Testis (tissue), 3 donors: ENCODE results near the gene DNM3. TPM values are rescaled to one million over a fixed set of nuclear protein-coding genes. Genes with fewer than 3 reads are reported as not detected.

ENCODE experiments used
- DNase-seq: peaks from one replicate; pipeline ENCODE4 v3.0.0-alpha.2; 2019
- H3K27ac ChIP-seq, 2 donors: fragments of 200-600 bp; sonication (generic); one replicate each; pipeline ENCODE4 v1.5.1; 2019
- H3K27me3 ChIP-seq: fragments of 200-600 bp; sonication (generic); one replicate; pipeline ENCODE4 v1.5.1; 2019
- H3K36me3 ChIP-seq: fragments of 200-600 bp; sonication (generic); one replicate; pipeline ENCODE4 v1.5.1; 2017; ENCODE audit warnings: low read depth; ENCODE audit errors: missing control alignments
- H3K4me1 ChIP-seq: fragments of 200-600 bp; sonication (generic); one replicate; pipeline ENCODE4 v1.5.1; 2019
- H3K4me3 ChIP-seq, 2 donors: fragments of 200-600 bp; sonication (generic); one replicate each; pipeline ENCODE4 v1.5.1; 2017 to 2019
- H3K9me3 ChIP-seq: fragments of 200-600 bp; sonication (generic); one replicate; pipeline ENCODE4 v1.5.1; 2017
- CTCF ChIP-seq, 3 experiments: fragments of 450-650 bp in 2 of 3; fragments of 200-600 bp in 1 of 3; sonication (generic) in 1 of 3; IDR thresholded peaks; one replicate each; pipeline ENCODE4 v1.5.1; 2016 to 2019; ENCODE audit warnings: antibody characterized with exemption in 3 of 3, mild to moderate bottlenecking in 2 of 3, moderate library complexity in 1 of 3
- POLR2A ChIP-seq: fragments of 450-650 bp; IDR thresholded peaks from one replicate; pipeline ENCODE4 v1.6.1; 2017; ENCODE audit warnings: antibody characterized with exemption, mild to moderate bottlenecking, moderate library complexity
- WGBS, 2 donors: methylation state at CpG; one replicate each; pipeline ENCODE4 v1.1.5; 2018; 5-methylcytosine and 5-hydroxymethylcytosine counted together
- intact Hi-C: fragments of 100-400 bp; cut with DNase I; formaldehyde crosslinking; loops from one replicate; pipeline ENCODE4 v1.15.1; 2023; ENCODE audit warnings: low total_unique reads
- polyA plus RNA-seq: library from polyadenylated mRNA; stranded (reverse); fragments of 350-450 nt; fragmentation: Illumina TruSeq; extraction: RNeasy Lipid Tissue Mini Kit (QIAGEN cat#74804); gene quantifications from one replicate; pipeline ENCODE4 v1.2.3, GENCODE V29; 2014; ENCODE audit warnings: low read depth, low replicate concordance; ENCODE audit not compliant: insufficient read depth
- total RNA-seq, 2 donors: library from RNA; depleted of rRNA; stranded (reverse); fragments of >200 nt; gene quantifications; one replicate each; pipeline ENCODE4 v1.2.3, GENCODE V29; 2016

Gene DNM3
- total and polyA plus RNA-seq, 3 donors from 2014 or later, result 4.9 to 10.2 (median 8.4) TPM

GRCh38 chr1:172332230-172332629 is 490.9 kb downstream of the DNM3 start:
- no peak overlapping the region for H3K4me3 ChIP-seq
- no peak overlapping the region for H3K27ac ChIP-seq
- H3K27me3 ChIP-seq, result no peaks in the 10 kb centered on the region
- H3K36me3 ChIP-seq, result no peaks in the 10 kb centered on the region
- H3K9me3 ChIP-seq, result no peaks in the 10 kb centered on the region
- intact Hi-C loops, result no loop called here
- no peak for TF ChIP-seq POLR2A
- no peak for TF ChIP-seq CTCF (IDR thresholded peaks at IDR 0.05)
- no peaks in the 10 kb centered on the region for H3K4me1 ChIP-seq
- DNase-seq, result no peak
- WGBS, 2 donors, result 97 to 100% methylated on average over 4 of the region's 4 CpGs

GRCh38 chr1:172335377-172335776 is 494.1 kb downstream of the DNM3 start:
- H3K27ac ChIP-seq, result no peak overlapping the region
- H3K4me1 ChIP-seq, result no peaks in the 10 kb centered on the region
- DNase-seq, result no peak
- intact Hi-C loops, result no loop called here
- H3K9me3 ChIP-seq, result no peaks in the 10 kb centered on the region
- TF ChIP-seq CTCF (IDR thresholded peaks at IDR 0.05), result no peak
- no peak overlapping the region for H3K4me3 ChIP-seq
- no peaks in the 10 kb centered on the region for H3K36me3 ChIP-seq
- no peaks in the 10 kb centered on the region for H3K27me3 ChIP-seq

- 84 to 95% methylated on average over 4 of the region's 4 CpGs for WGBS, 2 donors
- intact Hi-C loops, result no loop called here
- Histone ChIP-seq H3K4me1 (peaks cover 3% of the 10 kb centered on the region), H3K9me3 (no peaks in the 10 kb centered on the region), H3K4me3 (no peak overlapping the region), H3K27me3 (no peaks in the 10 kb centered on the region), H3K36me3 (no peaks in the 10 kb centered on the region), H3K27ac (no peak overlapping the region)
- DNase-seq, result no peak
- TF ChIP-seq CTCF (IDR thresholded peaks at IDR 0.05) (no peak), POLR2A (no peak)
Measured at GRCh38 chr1:172338295-172338735, 497.0 kb downstream of the DNM3 start.

- Histone ChIP-seq H3K4me3 (no peak overlapping the region), H3K36me3 (no peaks in the 10 kb centered on the region), H3K9me3 (no peaks in the 10 kb centered on the region), H3K4me1 (peaks cover 12% of the 10 kb centered on the region), H3K27ac (no peak overlapping the region), H3K27me3 (no peaks in the 10 kb centered on the region)
- no peak for DNase-seq
- intact Hi-C loops, result no loop called here
- TF ChIP-seq POLR2A, result no peak
- no peak for TF ChIP-seq CTCF (IDR thresholded peaks at IDR 0.05)
Measured at GRCh38 chr1:172339842-172340241, 498.5 kb downstream of the DNM3 start.

GRCh38 chr1:172340520-172340919 is 499.2 kb downstream of the DNM3 start:
- DNase-seq, result no peak
- no peaks in the 10 kb centered on the region for H3K36me3 ChIP-seq
- intact Hi-C loops, result no loop called here
- TF ChIP-seq CTCF (IDR thresholded peaks at IDR 0.05), result no peak
- TF ChIP-seq POLR2A, result no peak
- 91 to 100% methylated on average over 1 of the region's 1 CpG for WGBS, 2 donors
- H3K9me3 ChIP-seq, result no peaks in the 10 kb centered on the region
- no peaks in the 10 kb centered on the region for H3K27me3 ChIP-seq
- peaks cover 12% of the 10 kb centered on the region for H3K4me1 ChIP-seq
- no peak overlapping the region for H3K4me3 ChIP-seq
- H3K27ac ChIP-seq, result no peak overlapping the region
